H1 (cell line): ENCODE results near the gene CEACAM21. TPM values are rescaled to one million over a fixed set of nuclear protein-coding genes. Genes with fewer than 3 reads are reported as not detected.

Experiments used
- CTCF ChIA-PET: fragments of 300-600 bp; sonication (Branson Sonifier 250); formaldehyde crosslinking; loops from one replicate; lab custom pipeline; 2021; ENCODE audit not compliant: partially characterized antibody; lab: Charles Lee
- POLR2A ChIA-PET: fragments of 300-600 bp; sonication (Branson Sonifier 250); formaldehyde crosslinking; loops from one replicate; lab custom pipeline; 2021; ENCODE audit warnings: inconsistent platforms; ENCODE audit not compliant: partially characterized antibody; lab: Charles Lee
- DNase-seq, 2 experiments: peaks; one replicate each; pipeline versions ENCODE4 v3.0.0 to v3.0.0-alpha.2; 2010 to 2022; ENCODE audit warnings: low spot score in 2 of 2, low read depth in 1 of 2, mixed read lengths in 1 of 2
- FAIRE-seq: peaks from 2 replicates; lab custom pipeline; 2011; peaks lifted over from hg19 to GRCh38; lab: Jason Lieb, UNC
- H2AFZ ChIP-seq: 2 replicates; pipeline ENCODE4 v1.8.1; 2012; ENCODE audit warnings: low read length, inconsistent platforms
- H2AK5ac ChIP-seq: 2 replicates; pipeline ENCODE4 v1.6.1; 2013; ENCODE audit warnings: low read depth, low read length
- H2BK120ac ChIP-seq: replicated peaks from 2 replicates; pipeline ENCODE3; 2013; ENCODE audit warnings: low read depth, low read length, inconsistent platforms
- H2BK12ac ChIP-seq: 2 replicates; pipeline ENCODE4 v1.6.1; 2013; ENCODE audit warnings: low read depth, low read length
- H2BK15ac ChIP-seq: 2 replicates; pipeline ENCODE4 v1.6.1; 2013; ENCODE audit warnings: low read length
- H2BK20ac ChIP-seq: 2 replicates; pipeline ENCODE4 v1.6.1; 2013; ENCODE audit warnings: low read length
- H2BK5ac ChIP-seq: 2 replicates; pipeline ENCODE4 v1.6.1; 2013; ENCODE audit warnings: low read depth, low read length
- H3K14ac ChIP-seq: 2 replicates; pipeline ENCODE4 v1.6.1; 2013; ENCODE audit warnings: inconsistent platforms; ENCODE audit not compliant: insufficient read length
- H3K18ac ChIP-seq: 2 replicates; pipeline ENCODE4 v1.6.1; 2013; ENCODE audit warnings: low read length; ENCODE audit errors: extremely low read depth
- H3K23ac ChIP-seq: 2 replicates; pipeline ENCODE4 v1.6.1; 2013; ENCODE audit warnings: inconsistent platforms; ENCODE audit not compliant: insufficient read length
- H3K23me2 ChIP-seq: 2 replicates; pipeline ENCODE4 v1.6.1; 2013; ENCODE audit warnings: low read depth, low read length
- H3K27ac ChIP-seq: 2 replicates; pipeline ENCODE4 v1.6.1; 2011; ENCODE audit warnings: low read depth, low read length, inconsistent platforms
- H3K27me3 ChIP-seq, 4 experiments: replicated peaks in 1 of 4; 1 replicate in 1 of 4; 2 replicates in 3 of 4; pipeline versions ENCODE4 v1.6.1 to v1.8.1; 2011 to 2013; ENCODE audit warnings: low read length in 3 of 4, mild to moderate bottlenecking in 3 of 4, inconsistent platforms in 2 of 4, mixed read lengths in 2 of 4, moderate library complexity in 1 of 4; ENCODE audit not compliant: control insufficient read depth in 3 of 4, insufficient read depth in 3 of 4; ENCODE audit errors: extremely low read depth in 1 of 4
- H3K36me3 ChIP-seq, 4 experiments: 2 replicates each; pipeline versions ENCODE4 v1.6.1 to v1.8.1; 2011 to 2013; ENCODE audit warnings: mild to moderate bottlenecking in 4 of 4, low read length in 3 of 4, moderate library complexity in 2 of 4, control low read depth in 1 of 4, inconsistent platforms in 1 of 4; ENCODE audit not compliant: insufficient read depth in 4 of 4, control insufficient read depth in 2 of 4
- H3K4ac ChIP-seq: replicated peaks from 2 replicates; pipeline ENCODE3; 2013; ENCODE audit warnings: low read length, low read depth, mixed read lengths, inconsistent platforms; ENCODE audit not compliant: insufficient read length
- H3K4me1 ChIP-seq, 4 experiments: replicated peaks in 1 of 4; 1 replicate in 1 of 4; 2 replicates in 3 of 4; pipeline versions ENCODE4 v1.6.1 to v1.8.1; 2011 to 2013; ENCODE audit warnings: low read length in 3 of 4, inconsistent platforms in 2 of 4, mixed read lengths in 1 of 4; ENCODE audit not compliant: insufficient read depth in 4 of 4, control insufficient read depth in 3 of 4
- H3K4me2 ChIP-seq, 2 experiments: 2 replicates each; pipeline versions ENCODE4 v1.6.1 to v1.8.1; 2011 to 2013; ENCODE audit warnings: low read depth in 2 of 2, low read length in 2 of 2, control low read depth in 1 of 2, inconsistent platforms in 1 of 2, mild to moderate bottlenecking in 1 of 2; ENCODE audit not compliant: insufficient read depth in 1 of 2
- H3K4me3 ChIP-seq, 4 experiments: fragments of 200-600, 300-600 bp in 1 of 4; sonication (generic), shearing (Covaris generic), sonication (Bioruptor Twin) in 1 of 4; 2 replicates each; pipeline versions ENCODE4 v1.5.1 to v1.8.1; 2011 to 2016; ENCODE audit warnings: low read length in 4 of 4, low read depth in 3 of 4, control low read depth in 2 of 4, inconsistent platforms in 2 of 4, mild to moderate bottlenecking in 2 of 4, mixed read lengths in 1 of 4, moderate library complexity in 1 of 4; ENCODE audit not compliant: insufficient read depth in 2 of 4; ENCODE audit errors: extremely low read depth in 1 of 4
- H3K56ac ChIP-seq: replicated peaks from 2 replicates; pipeline ENCODE3; 2013; ENCODE audit warnings: low read depth, mild to moderate bottlenecking, mixed read lengths, low read length, inconsistent platforms; ENCODE audit not compliant: insufficient read length
- H3K79me1 ChIP-seq: 2 replicates; pipeline ENCODE4 v1.6.1; 2013; ENCODE audit warnings: low read depth, low read length, control low read depth
- H3K79me2 ChIP-seq, 2 experiments: 2 replicates each; pipeline versions ENCODE4 v1.6.1 to v1.8.1; 2012 to 2013; ENCODE audit warnings: low read length in 2 of 2, mild to moderate bottlenecking in 2 of 2, inconsistent platforms in 1 of 2; ENCODE audit not compliant: insufficient read depth in 2 of 2, control insufficient read depth in 1 of 2
- H3K9ac ChIP-seq, 4 experiments: replicated peaks in 1 of 4; 1 replicate in 1 of 4; 2 replicates in 3 of 4; pipeline versions ENCODE4 v1.6.1 to v1.8.1; 2011 to 2013; ENCODE audit warnings: low read depth in 3 of 4, low read length in 3 of 4, control low read depth in 2 of 4, mild to moderate bottlenecking in 2 of 4, moderate library complexity in 2 of 4, inconsistent platforms in 1 of 4; ENCODE audit errors: extremely low read depth in 1 of 4
- H3K9me3 ChIP-seq, 2 experiments: 2 replicates each; pipeline versions ENCODE4 v1.6.1 to v1.8.1; 2012 to 2013; ENCODE audit warnings: mild to moderate bottlenecking in 2 of 2, moderate library complexity in 2 of 2, control low read depth in 1 of 2, inconsistent platforms in 1 of 2, low read depth in 1 of 2, low read length in 1 of 2, mixed read lengths in 1 of 2; ENCODE audit not compliant: insufficient read depth in 2 of 2
- H4K20me1 ChIP-seq, 2 experiments: replicated peaks in 1 of 2; 2 replicates each; pipeline versions ENCODE3 to v1.8.1; 2011 to 2013; ENCODE audit warnings: inconsistent platforms in 2 of 2, low read length in 2 of 2, mild to moderate bottlenecking in 1 of 2; ENCODE audit not compliant: insufficient read depth in 2 of 2, control insufficient read depth in 1 of 2
- H4K5ac ChIP-seq: 2 replicates; pipeline ENCODE4 v1.6.1; 2013; ENCODE audit warnings: low read length, low read depth, mixed read lengths, inconsistent platforms; ENCODE audit not compliant: insufficient read length
- H4K8ac ChIP-seq: 2 replicates; pipeline ENCODE4 v1.8.0; 2013; ENCODE audit warnings: mild to moderate bottlenecking, moderate library complexity, low read length, inconsistent platforms; ENCODE audit not compliant: insufficient read depth; ENCODE audit errors: extremely low read depth
- H4K91ac ChIP-seq: replicated peaks from 2 replicates; pipeline ENCODE3; 2013; ENCODE audit warnings: low read length, mixed read lengths, inconsistent platforms; ENCODE audit not compliant: insufficient read length
- SIX5 ChIP-seq: IDR thresholded peaks from 2 replicates; pipeline ENCODE4 v1.6.1; 2011; ENCODE audit warnings: mild to moderate bottlenecking, low read depth, low read length
- WGBS, 2 experiments: shearing (Covaris generic) in 1 of 2; methylation state at CpG; one replicate each; pipeline versions ENCODE4 v1.1.6 to v1.1.7; 2013 to 2015; ENCODE audit warnings: low lambda C conversion rate in 2 of 2, mixed read lengths in 2 of 2, inconsistent platforms in 1 of 2, low coverage in 1 of 2, missing lambda C conversion rate in 1 of 2; ENCODE audit not compliant: insufficient replicate concordance in 2 of 2, insufficient coverage in 1 of 2, insufficient read length in 1 of 2; ENCODE audit errors: extremely low coverage in 1 of 2, missing lambda C conversion rate in 1 of 2; 5-methylcytosine and 5-hydroxymethylcytosine counted together
- polyA plus RNA-seq, 7 experiments: library from polyadenylated mRNA; depleted of rRNA in 3 of 7; stranded (reverse) in 5 of 7; unstranded in 2 of 7; fragments of >200 nt in 5 of 7; fragments of 200-250 nt in 2 of 7; gene quantifications; 1 replicate in 5 of 7; 2 replicates in 1 of 7; 4 replicates in 1 of 7; pipeline versions ENCODE4 v1.2.1 to v1.2.3, GENCODE V29; 2011 to 2013; ENCODE audit warnings: missing spikeins in 2 of 7, mixed read lengths in 2 of 7
- total RNA-seq: library from RNA; stranded (reverse); fragmentation: NEBNext Ultra II Directional; extraction: Animal tissue kit (Norgen Biotek cat#: 25700); gene quantifications from 2 replicates; pipeline ENCODE4 v1.2.1, GENCODE V29; 2021

Gene CEACAM21
- total and polyA plus RNA-seq, 2 of the 8 experiments (the other 6 are each of a cell fraction or from before 2014, with no cell fraction given): not detected

DNA sequence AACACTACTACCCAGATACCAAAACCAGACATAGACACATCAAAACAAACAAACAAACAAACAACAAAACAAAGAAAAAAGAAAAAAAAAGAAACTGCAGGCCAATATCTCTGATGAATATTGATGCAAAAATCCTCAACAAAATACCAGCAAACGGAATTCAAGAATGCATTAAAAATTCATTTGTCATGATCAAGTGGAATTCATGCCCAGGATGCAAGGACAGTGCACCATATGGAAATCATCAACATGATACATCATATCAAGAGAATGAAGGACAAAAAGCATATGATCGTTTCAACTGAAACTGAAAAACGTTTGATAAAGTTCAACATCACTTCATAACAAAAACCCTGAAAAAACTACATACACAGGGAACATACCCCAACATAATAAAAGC is 48.9 kb upstream of the CEACAM21 start:
- Histone ChIP-seq H2BK20ac (no peak overlapping the region), H4K8ac (no peak overlapping the region)

More for the DNA sequence above, 48.9 kb upstream of the CEACAM21 start:
- CTCF ChIA-PET: no interaction called here
- DNase-seq (no peak), FAIRE-seq (no peak)
- no peak overlapping the region for H2BK12ac ChIP-seq
- no peaks in the 10 kb centered on the region for H3K36me3 ChIP-seq
- no peak overlapping the region for H2AK5ac ChIP-seq
- H3K9ac ChIP-seq: no peak overlapping the region
- H3K4me1 ChIP-seq: no peaks in the 10 kb centered on the region
- no peak overlapping the region for H2BK15ac ChIP-seq
- H3K23me2 ChIP-seq: no peaks in the 10 kb centered on the region
- no peak overlapping the region for H3K4me2 ChIP-seq
- no peak overlapping the region for H3K14ac ChIP-seq
- H3K18ac ChIP-seq: no peak overlapping the region
- H3K27ac ChIP-seq: no peak overlapping the region
- 84% methylated on average over 3 of the region's 3 CpGs; no CpG with 5 or more reads in 1 of the 2 experiments for WGBS, 2 experiments
- no peak overlapping the region for H4K5ac ChIP-seq
- H2AFZ ChIP-seq: no peak overlapping the region
- H3K23ac ChIP-seq: no peak overlapping the region
- H3K56ac ChIP-seq: no peak overlapping the region
- H2BK5ac ChIP-seq: no peak overlapping the region
- H3K4me3 ChIP-seq: no peak overlapping the region
- no peak overlapping the region for H3K4ac ChIP-seq
- POLR2A ChIA-PET: no interaction called here
- no peaks in the 10 kb centered on the region for H4K20me1 ChIP-seq
- no peak for TF ChIP-seq SIX5
- no peak overlapping the region for H4K91ac ChIP-seq
- peaks cover 0 to 9% (median 4%) of the 10 kb centered on the region in 4 experiments; a peak in 4 of 7 replicates for H3K27me3 ChIP-seq
- H3K9me3 ChIP-seq: peaks cover 15 to 31% of the 10 kb centered on the region in 2 experiments
- no peaks in the 10 kb centered on the region for H3K79me1 ChIP-seq
- no peak overlapping the region for H2BK120ac ChIP-seq
- no peaks in the 10 kb centered on the region for H3K79me2 ChIP-seq
